Measurements from ENCODE around the gene UBL4B.

The UBL4B gene

GRCh38 chr1:110118636-110119396 lies 6.6 kb downstream of the UBL4B start:
- DNase-seq, result no peak

- DNase-seq, result peak; percentile 74
Measured at GRCh38 chr1:110119843-110120242, 7.6 kb downstream of the UBL4B start.

- DNase-seq, result no peak
Measured at GRCh38 chr1:110120960-110121561, 8.8 kb downstream of the UBL4B start.

GRCh38 chr1:110123224-110123623 lies 11.0 kb downstream of the UBL4B start:
- DNase-seq, result no peak

DNA sequence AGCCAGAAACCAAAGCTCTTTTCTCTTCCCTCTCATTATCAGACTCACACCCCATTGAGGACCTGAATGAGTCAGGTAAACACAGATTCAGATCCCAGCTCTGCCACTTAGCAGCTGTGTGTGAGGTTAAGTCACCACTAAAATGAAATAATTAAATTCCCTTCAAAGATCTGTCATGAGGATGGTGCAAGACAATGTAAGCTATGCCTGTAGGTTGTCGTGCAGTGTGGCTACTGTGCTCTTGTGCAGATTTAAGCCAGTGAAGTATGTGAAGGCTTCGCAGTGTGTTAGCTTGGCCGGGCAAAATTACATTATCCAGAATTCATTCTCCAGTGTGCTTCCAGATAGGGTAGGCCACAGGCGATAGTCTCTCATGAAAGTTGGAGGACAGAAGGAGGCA lies 13.6 kb downstream of the UBL4B start:
- peak; percentile 75 for DNase-seq

GRCh38 chr1:110130113-110130591 lies 17.9 kb downstream of the UBL4B start:
- no peak for DNase-seq

DNA sequence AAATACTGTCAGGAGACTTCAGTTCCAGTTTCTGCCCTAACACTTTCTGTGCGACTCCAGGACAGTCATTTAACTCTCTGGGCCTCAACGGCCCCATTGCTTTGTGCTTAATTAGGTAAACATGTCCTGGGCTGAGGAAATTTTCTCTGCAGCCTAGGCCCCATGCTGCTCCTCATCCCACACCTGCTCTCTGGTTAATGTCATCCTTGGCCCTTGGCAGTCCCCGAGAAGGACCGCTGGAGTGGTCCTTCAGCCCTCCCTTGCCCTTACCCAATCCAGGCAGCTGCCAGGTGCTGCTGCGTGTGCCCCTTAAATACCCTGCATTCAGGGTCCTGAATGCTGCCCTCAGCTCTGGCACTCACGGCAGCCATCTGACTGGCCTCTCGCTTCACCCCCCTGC lies 18.7 kb downstream of the UBL4B start:
- peak; percentile 64 for DNase-seq

DNA sequence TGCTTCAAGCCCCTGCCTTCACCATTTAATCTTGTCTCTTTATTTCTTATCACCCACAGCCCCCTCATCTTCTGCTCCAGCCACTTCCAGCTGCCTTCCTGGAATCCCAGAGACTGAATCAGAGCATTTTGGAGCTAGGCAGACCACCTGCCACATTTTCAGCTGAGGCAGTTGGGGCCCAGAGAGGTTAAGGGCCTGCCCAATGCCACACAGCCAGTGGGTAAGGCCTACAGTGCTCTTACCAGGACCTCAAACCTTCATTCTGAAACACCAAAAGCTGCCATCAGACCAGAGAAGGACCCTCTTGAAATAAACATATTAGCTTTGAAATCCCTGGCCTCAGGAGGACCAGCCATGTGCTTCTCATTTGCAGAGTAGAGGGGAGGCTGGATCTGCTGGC lies 20.4 kb downstream of the UBL4B start:
- DNase-seq, result no peak

DNA sequence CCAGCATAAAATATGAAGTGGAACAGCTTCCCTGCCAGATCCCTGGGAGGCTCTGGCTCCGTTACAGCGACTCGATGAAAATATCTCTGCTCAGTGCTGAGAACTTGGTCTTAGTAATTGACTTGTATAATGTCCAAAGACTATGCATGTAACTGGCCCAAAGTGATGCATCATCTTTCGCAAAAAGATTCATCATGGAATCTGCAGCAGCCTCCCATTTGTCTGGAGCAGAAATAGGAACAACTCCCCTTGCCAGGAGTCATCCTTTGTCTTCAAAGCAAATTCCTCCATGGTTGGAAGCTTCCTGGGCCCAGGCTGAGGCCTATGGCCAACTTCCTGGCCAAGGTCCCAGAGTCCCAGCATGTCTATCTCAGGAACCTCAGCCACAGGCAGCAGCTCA lies 21.2 kb downstream of the UBL4B start:
- DNase-seq, result no peak

GRCh38 chr1:110134050-110134595 lies 21.9 kb downstream of the UBL4B start:
- DNase-seq, result peak; percentile 86

DNA sequence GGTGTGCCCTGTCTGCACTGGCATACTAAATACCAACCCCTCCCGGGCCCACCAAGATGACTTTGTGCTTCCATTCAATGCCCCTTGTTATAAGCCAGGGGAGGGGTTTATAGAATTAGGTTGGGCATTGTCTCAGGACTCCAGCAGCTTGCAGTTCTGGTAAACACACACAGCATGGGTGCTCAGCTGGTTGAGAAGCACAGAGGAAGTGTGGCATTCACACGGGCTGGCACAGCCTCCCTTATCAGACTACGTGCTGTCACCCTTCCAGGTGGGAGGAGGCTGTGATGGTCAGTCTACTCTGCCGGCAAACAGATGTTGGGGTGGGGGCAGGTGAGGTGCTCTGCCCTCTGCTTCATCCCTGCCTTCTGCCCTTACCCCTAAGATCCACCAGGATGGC lies 23.0 kb downstream of the UBL4B start:
- DNase-seq, result peak; percentile 80

- DNase-seq, result peak; percentile 78
Measured at GRCh38 chr1:110135666-110136065, 23.4 kb downstream of the UBL4B start.

DNA sequence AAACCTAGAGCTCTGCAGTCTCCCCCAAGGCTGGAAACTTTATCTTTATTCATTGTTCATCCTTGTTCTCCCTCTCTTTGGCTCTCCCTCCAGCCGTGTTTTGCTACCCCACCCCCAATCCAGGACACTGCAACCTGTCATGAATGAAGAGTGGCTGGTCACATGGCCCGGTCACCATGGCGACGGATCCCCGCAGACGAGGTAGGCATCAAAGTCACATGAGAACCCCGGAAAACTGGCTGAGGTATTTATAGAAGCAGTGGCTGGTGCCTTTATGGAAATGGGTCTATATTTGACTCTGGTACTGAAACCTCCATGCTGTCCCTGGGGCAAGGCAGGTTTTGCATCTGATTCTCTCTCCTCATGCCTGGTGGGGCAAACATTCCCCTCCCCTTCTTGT lies 24.7 kb downstream of the UBL4B start:
- peak; percentile 93 for DNase-seq

GRCh38 chr1:110138956-110139355 lies 26.7 kb downstream of the UBL4B start:
- peak; percentile 34 for DNase-seq

- no peak for DNase-seq
Measured at GRCh38 chr1:110144366-110144765, 32.1 kb downstream of the UBL4B start.

GRCh38 chr1:110148961-110149360 lies 36.7 kb downstream of the UBL4B start:
- peak; percentile 29 for DNase-seq

DNA sequence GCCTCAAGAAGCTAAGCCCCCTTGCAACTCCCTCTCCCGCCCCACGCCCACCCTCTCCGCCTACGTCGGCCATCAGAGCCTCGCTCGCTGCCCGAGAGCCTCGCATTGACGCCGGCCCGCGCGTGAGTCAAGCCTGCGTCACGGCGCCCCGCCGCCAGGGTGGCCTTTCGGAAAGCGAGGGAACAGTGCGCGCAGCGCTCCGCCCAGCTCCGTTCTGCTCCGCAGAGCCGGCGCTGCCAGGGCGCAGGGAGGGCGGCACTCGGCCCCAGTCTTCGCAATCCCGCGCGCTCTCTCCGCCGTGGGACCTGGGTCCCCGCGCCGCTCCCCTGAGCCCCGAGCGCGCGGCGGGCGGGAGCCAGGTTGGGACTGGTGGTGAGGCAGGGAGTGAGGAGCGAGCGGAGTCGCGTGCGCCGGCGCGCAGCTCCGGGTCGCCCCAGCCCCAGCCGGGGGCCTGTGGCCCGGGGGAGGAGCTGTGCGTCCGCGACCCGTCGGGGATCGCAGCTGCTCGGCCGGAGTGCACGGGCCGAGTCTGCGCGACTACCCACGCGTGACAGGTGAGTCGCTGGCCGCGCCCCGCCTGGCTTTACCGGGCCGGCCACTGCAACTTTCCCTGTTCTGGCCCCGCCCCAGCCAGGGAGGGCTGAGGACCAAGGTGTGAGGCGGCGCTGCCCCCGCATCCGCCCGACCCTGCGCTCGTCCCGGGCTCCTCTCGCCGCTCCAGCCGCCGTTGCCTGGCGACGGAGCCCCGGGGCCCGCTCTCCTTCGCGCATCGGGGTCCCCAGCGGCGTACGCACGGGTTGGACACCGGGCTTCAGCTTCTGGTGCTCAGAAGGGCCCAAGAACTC lies 38.3 kb downstream of the UBL4B start, which contains the start of gene SLC6A17:
TSS of gene SLC6A17 (plus strand) at position 165 of the 845 bp plus-strand sequence. CDS start 16,436 bp downstream, outside the sequence.
- DNase-seq, result peak; percentile 33

GRCh38 chr1:110151175-110151669 lies 39.0 kb downstream of the UBL4B start:
- DNase-seq, result no peak

DNA sequence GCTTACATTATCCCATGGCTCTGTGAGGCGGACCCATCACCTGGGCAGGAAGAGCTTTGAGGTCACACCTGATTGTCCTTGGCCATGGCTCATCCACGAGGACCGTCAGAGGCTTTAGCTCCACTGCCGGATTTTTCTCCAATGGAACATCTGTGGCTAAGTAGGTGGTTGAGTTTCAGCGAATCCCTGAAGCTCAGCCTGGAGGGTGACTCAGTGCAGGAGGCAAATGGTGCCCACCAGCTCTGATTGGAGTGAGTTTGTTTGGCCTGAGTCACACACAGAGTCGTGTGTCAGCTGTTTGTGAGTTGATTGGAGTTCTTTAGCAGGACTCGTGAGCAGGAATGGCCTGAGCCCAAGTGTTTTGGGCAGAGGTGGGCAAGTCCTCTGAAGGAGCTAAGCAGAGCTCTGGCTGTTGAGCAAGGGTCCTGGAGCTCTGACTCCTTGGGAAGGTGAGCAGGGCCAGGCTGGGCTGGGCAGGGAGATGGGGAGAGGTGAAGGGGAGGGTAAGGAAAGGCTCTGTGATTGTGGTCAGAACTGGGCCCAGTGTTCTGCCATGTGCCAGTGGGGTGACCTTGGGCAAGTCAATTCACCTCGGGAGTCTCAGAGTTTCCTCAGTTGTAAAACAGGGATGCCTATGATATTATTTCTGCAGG lies 40.0 kb downstream of the UBL4B start:
- DNase-seq, result no peak

DNA sequence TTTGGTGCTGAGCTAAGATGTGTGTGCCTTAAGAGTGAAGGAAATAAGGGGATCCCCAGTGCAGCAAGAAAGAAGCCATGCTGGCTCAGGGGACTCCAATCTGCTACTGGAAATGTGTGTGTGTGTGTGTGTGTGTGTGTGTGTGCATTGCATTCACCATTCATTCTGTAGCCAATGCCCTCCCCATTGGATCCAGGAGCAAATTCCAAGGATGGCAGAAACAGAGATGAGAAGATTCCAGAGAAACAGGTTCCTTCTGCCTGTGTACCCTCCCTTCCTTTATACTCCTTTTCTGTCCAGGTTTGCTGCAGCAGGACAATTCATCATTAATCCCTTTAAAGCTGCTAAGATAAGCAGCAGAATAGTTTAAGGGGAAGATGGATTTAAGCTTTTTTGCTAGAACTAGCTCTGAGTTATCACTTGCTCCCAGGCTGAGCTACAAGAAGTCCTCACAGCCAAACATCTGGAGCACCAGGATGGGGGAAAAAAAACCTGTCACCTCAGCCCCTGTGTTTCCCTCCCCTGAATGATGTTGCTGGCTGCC lies 41.2 kb downstream of the UBL4B start:
- no peak for DNase-seq

GRCh38 chr1:110155878-110156522 lies 43.8 kb downstream of the UBL4B start:
- no peak for DNase-seq

DNA sequence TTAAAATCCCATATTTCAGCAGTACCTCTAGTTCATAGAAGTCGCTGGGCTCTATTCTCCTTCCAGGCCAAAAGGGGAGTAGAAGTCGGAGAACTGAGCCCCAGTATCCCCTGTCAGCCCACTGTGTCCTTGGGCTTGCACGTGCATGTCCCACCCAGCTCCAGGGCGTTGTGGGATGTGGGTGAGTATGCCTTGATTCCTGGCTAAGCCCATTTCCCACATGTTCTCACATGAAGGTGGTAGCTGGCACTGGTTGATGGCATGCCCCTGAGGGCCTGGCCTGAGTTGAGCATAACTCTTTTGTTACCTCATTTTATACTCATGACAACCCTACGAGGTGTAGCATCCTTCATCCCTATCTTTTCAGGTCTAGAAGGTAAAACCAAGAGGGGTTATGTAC lies 46.0 kb downstream of the UBL4B start:
- no peak for DNase-seq
